CD4-positive, CD25-positive, alpha-beta regulatory T cell (primary cell): ENCODE data around the gene MRGPRX2. TPM values are rescaled to one million over a fixed set of nuclear protein-coding genes. Genes with fewer than 3 reads are reported as not detected.

ENCODE experiments used
- ATAC-seq, 2 donors: fragments of 150-1000 bp; cut with Tn5 transposase; one replicate each; pipeline ENCODE4 v1.10.0; 2021; ENCODE audit warnings: low read depth in 2 of 2, moderate number of reproducible peaks in 2 of 2, moderate library complexity in 1 of 2
- DNase-seq, 3 donors: peaks; one replicate each; pipeline versions ENCODE4 v3.0.0 to v3.0.0-alpha.2; 2012 to 2022; ENCODE audit warnings: mixed read lengths in 1 of 3
- H3K27ac ChIP-seq: one replicate; pipeline ENCODE4 v1.7.0; 2013; ENCODE audit warnings: mild to moderate bottlenecking, low read length; ENCODE audit not compliant: insufficient read depth, poor library complexity, severe bottlenecking
- H3K27me3 ChIP-seq: one replicate; pipeline ENCODE4 v1.7.0; 2013; ENCODE audit warnings: low read length; ENCODE audit not compliant: control insufficient read depth, insufficient read depth
- H3K36me3 ChIP-seq: one replicate; pipeline ENCODE4 v1.7.0; 2013; ENCODE audit warnings: mild to moderate bottlenecking, low read length, moderate library complexity; ENCODE audit not compliant: control insufficient read depth, insufficient read depth
- H3K4me1 ChIP-seq: 2 replicates; pipeline ENCODE4 v1.7.0; 2013; ENCODE audit warnings: mild to moderate bottlenecking, low read length; ENCODE audit not compliant: insufficient read depth, control insufficient read depth, poor library complexity, severe bottlenecking
- H3K4me3 ChIP-seq: one replicate; pipeline ENCODE4 v1.7.0; 2013; ENCODE audit warnings: low read depth, mild to moderate bottlenecking, low read length, moderate library complexity
- H3K9me3 ChIP-seq, 2 experiments: 1 replicate in 1 of 2; 2 replicates in 1 of 2; pipeline ENCODE4 v1.7.0; 2013; ENCODE audit warnings: low read length in 2 of 2, mild to moderate bottlenecking in 1 of 2, moderate library complexity in 1 of 2; ENCODE audit not compliant: control insufficient read depth in 2 of 2
- H3K27ac Mint-ChIP-seq, 3 donors: one replicate each; pipeline ENCODE4 v1.8.0; 2020 to 2022; ENCODE audit warnings: mild to moderate bottlenecking in 3 of 3, mixed read lengths in 3 of 3, moderate library complexity in 2 of 3
- H3K27me3 Mint-ChIP-seq: one replicate; pipeline ENCODE4 v1.8.0; 2022; ENCODE audit warnings: mild to moderate bottlenecking, mixed read lengths
- H3K36me3 Mint-ChIP-seq: one replicate; pipeline ENCODE4 v1.8.0; 2020; ENCODE audit warnings: mixed read lengths
- H3K4me1 Mint-ChIP-seq, 4 donors: one replicate each; pipeline ENCODE4 v1.8.0; 2020 to 2022; ENCODE audit warnings: mixed read lengths in 4 of 4, mild to moderate bottlenecking in 1 of 4
- H3K4me3 Mint-ChIP-seq, 4 donors: one replicate each; pipeline ENCODE4 v1.8.0; 2020 to 2022; ENCODE audit warnings: mild to moderate bottlenecking in 4 of 4, mixed read lengths in 4 of 4, moderate library complexity in 3 of 4
- H3K9me3 Mint-ChIP-seq, 7 donors: one replicate each; pipeline ENCODE4 v1.8.0; 2020 to 2022; ENCODE audit warnings: mixed read lengths in 7 of 7, mild to moderate bottlenecking in 3 of 7, moderate library complexity in 2 of 7
- polyA plus RNA-seq, 4 donors: library from polyadenylated mRNA; unstranded; fragments of 300-500 nt; fragmentation: Illumina TruSeq; gene quantifications; one replicate each; pipeline ENCODE4 v1.2.3, GENCODE V29; 2021
- total RNA-seq: library from RNA; stranded (reverse); gene quantifications from one replicate; pipeline ENCODE4 v1.2.3, GENCODE V29; 2022

The MRGPRX2 gene
- total and polyA plus RNA-seq, 5 donors from 2014 or later, result not detected

DNA sequence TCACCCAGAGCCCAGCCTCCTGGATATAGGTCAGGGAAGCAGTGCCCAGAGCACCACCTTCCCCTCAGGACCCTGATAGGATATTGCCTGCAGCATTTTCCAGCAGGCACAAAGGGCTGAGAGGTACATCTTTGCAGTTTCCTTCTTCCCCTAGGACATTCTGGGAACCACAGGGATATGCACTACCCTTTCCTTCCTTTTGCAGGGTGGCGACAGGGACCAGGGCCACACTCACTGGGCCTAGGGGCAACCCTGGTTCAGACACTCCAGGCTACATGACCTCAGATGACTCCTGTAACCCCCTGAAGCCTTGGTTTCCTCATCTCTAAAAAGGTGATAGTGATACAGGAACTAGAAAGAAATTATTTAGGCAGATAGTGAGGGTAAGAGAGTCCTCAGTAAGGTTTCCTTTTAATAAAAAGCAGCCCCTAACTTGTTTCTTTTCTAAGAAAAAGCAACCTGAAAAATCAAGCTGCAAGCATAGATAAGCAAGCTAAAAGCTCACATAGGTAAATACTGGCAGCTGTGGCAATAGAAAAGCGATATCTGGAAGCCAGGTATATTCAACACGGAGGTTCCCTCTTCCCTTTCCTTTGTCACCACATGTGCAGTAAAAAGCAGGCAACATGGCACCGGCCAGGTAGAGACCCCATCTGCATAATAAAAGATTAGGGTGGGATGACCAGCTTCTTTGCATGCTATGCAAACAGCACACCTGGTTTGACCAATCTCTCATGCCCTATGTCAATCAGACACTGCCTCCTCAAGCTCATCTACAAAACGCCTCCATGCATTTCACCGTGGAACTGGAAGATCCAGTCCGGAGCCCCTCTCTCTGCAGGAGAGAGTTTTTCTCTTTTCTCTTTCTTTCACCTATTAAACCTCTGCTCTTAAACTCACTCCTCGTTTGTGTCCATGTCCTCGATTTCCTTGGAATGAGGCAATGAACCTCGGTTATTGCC lies 13.2 kb upstream of the MRGPRX2 start:
- Histone ChIP-seq H3K4me3 (no peak overlapping the region), H3K27ac (no peak overlapping the region), H3K9me3 (peaks cover 0 to 7% of the 10 kb centered on the region in 2 experiments), H3K4me1 (no peaks in the 10 kb centered on the region), H3K27me3 (peaks cover 6% of the 10 kb centered on the region), H3K36me3 (no peaks in the 10 kb centered on the region)
- Mint-ChIP-seq H3K4me1 (peaks cover 0 to 6% (median 4%) of the 10 kb centered on the region in 4 donors), H3K36me3 (no peaks in the 10 kb centered on the region), H3K27me3 (peaks cover 20% of the 10 kb centered on the region), H3K27ac (no peak overlapping the region), H3K4me3 (no peak overlapping the region), H3K9me3 (peaks cover 0 to 11% (median 4%) of the 10 kb centered on the region in 7 donors)
- ATAC-seq (no peak), DNase-seq (no peak)

DNA sequence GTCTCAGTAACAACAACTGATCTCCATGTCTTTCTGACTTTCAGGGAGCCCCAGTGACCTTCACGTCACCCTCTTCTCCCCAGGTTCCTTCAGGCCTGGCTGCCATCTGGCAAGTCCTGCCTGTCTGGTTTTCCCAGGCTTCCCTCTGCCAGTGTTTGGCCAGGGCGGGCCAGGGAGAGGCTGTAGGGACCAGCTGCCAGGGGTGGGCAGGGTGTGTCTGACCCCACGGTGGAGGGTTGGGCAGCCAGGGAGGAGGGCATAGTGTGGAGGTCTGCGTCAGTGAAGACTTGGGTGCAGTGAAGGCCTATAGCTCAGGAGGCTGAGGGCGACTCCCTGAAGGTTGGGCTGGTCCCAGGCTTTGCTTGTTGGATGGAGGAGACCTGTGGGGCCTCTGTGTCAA lies 11.9 kb upstream of the MRGPRX2 start:
- DNase-seq (no peak), ATAC-seq (no peak)
- Histone ChIP-seq H3K9me3 (peaks cover 0 to 10% of the 10 kb centered on the region in 2 experiments), H3K36me3 (no peaks in the 10 kb centered on the region), H3K4me1 (no peaks in the 10 kb centered on the region), H3K27me3 (peaks cover 6% of the 10 kb centered on the region), H3K4me3 (no peak overlapping the region), H3K27ac (no peak overlapping the region)
- no peaks in the 10 kb centered on the region for H3K36me3 Mint-ChIP-seq
- no peak overlapping the region for H3K27ac Mint-ChIP-seq
- peaks cover 29% of the 10 kb centered on the region for H3K27me3 Mint-ChIP-seq
- H3K9me3 Mint-ChIP-seq, result peaks cover 0 to 15% (median 11%) of the 10 kb centered on the region in 7 donors
- no peak overlapping the region for H3K4me3 Mint-ChIP-seq
- H3K4me1 Mint-ChIP-seq, result peaks cover 0 to 6% (median 4%) of the 10 kb centered on the region in 4 donors

DNA sequence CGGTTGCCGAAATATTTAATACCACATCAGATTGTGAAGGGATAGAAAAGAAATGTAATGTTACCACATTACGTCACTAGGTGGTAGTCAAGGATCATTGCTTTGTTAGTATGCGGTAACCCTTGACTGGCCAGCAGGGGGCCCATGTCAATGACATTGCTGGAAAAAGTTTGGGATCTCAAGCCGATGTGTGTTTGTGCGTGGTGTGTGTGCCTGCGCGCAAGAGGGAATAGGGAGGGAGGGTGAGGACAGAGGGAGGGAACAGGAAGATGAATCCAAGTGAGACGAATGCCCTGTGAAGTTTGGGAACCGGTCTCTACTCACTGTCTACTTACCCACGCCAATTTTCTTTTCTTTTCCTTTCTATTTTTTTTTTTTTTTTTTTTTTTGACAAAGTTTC lies 10.7 kb upstream of the MRGPRX2 start:
- DNase-seq (peak; percentile 11 to 77 (median 48)), ATAC-seq (peak; percentile 60 to 71)
- peaks cover 24% of the 10 kb centered on the region for H3K27me3 Mint-ChIP-seq
- Histone ChIP-seq H3K27ac (no peak overlapping the region), H3K36me3 (no peaks in the 10 kb centered on the region), H3K4me1 (no peaks in the 10 kb centered on the region), H3K4me3 (no peak overlapping the region), H3K9me3 (peaks cover 0 to 10% of the 10 kb centered on the region in 2 experiments), H3K27me3 (peaks cover 6% of the 10 kb centered on the region)
- peaks cover 0 to 15% (median 11%) of the 10 kb centered on the region in 7 donors for H3K9me3 Mint-ChIP-seq
- no peak overlapping the region for H3K27ac Mint-ChIP-seq
- H3K4me3 Mint-ChIP-seq, result peak overlapping the region in 1 of 4 donors; percentile 51
- H3K36me3 Mint-ChIP-seq, result no peaks in the 10 kb centered on the region
- H3K4me1 Mint-ChIP-seq, result peaks cover 0 to 6% (median 2%) of the 10 kb centered on the region in 4 donors

DNA sequence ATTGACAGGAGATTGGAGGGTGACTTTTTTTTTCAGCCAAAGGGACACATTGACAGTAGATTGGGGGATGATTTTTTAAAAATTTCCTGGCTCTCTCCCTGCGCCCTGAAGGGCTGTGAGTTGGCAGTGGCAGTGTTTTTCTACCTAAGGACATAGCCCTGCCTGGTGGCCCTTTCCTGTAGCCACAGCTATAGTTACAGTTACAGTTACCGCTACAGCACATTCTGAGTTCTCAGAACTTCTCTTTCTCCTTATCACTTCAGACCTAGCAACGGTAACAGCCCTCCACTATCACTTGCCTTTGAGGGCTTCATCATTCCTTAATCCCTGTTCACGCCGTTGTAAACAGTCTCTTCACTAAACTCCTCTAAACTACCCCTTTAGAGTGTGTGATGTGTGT lies 684 bp downstream of the MRGPRX2 start:
- Histone ChIP-seq H3K27me3 (no peaks in the 10 kb centered on the region), H3K36me3 (no peaks in the 10 kb centered on the region), H3K9me3 (no peaks in the 10 kb centered on the region), H3K4me1 (no peaks in the 10 kb centered on the region), H3K27ac (no peak overlapping the region), H3K4me3 (no peak overlapping the region)
- no peak for ATAC-seq
- peaks cover 0 to 10% (median 3%) of the 10 kb centered on the region in 4 donors for H3K4me1 Mint-ChIP-seq
- no peak overlapping the region for H3K27ac Mint-ChIP-seq
- DNase-seq, result no peak
- no peaks in the 10 kb centered on the region for H3K36me3 Mint-ChIP-seq
- H3K9me3 Mint-ChIP-seq, result peaks cover 0 to 2% (median 0%) of the 10 kb centered on the region in 7 donors
- H3K4me3 Mint-ChIP-seq, result no peak overlapping the region
- peaks cover 21% of the 10 kb centered on the region for H3K27me3 Mint-ChIP-seq

DNA sequence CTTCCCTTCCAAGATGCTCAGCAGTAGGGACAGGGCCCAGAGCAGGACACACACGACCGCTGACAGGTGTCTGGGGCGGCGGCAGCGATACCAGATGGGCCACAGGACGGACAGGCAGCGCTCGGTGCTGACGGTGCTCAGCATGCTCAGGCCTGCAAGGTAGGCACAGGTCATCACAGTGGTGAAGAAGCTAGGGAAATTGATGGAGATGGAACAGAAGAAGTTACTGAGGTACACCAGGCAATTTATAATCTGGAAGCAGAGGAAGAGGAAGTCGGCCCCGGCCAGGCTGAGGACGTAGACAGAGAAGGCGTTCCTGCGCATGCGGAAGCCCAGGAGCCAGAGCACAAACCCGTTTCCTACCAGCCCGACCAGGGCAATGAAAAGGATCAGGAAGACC lies 4.6 kb downstream of the MRGPRX2 start:
- Mint-ChIP-seq H3K4me1 (peaks cover 0 to 5% (median 2%) of the 10 kb centered on the region in 4 donors), H3K27ac (peak overlapping the region in 1 of 3 donors; percentile 84), H3K36me3 (no peaks in the 10 kb centered on the region), H3K4me3 (no peak overlapping the region), H3K9me3 (peaks cover 0 to 5% (median 3%) of the 10 kb centered on the region in 7 donors), H3K27me3 (peaks cover 21% of the 10 kb centered on the region)
- H3K27ac ChIP-seq, result no peak overlapping the region
- H3K4me3 ChIP-seq, result no peak overlapping the region
- no peak for ATAC-seq
- no peaks in the 10 kb centered on the region for H3K9me3 ChIP-seq
- H3K36me3 ChIP-seq, result no peaks in the 10 kb centered on the region
- no peak for DNase-seq
- no peaks in the 10 kb centered on the region for H3K4me1 ChIP-seq
- no peaks in the 10 kb centered on the region for H3K27me3 ChIP-seq

DNA sequence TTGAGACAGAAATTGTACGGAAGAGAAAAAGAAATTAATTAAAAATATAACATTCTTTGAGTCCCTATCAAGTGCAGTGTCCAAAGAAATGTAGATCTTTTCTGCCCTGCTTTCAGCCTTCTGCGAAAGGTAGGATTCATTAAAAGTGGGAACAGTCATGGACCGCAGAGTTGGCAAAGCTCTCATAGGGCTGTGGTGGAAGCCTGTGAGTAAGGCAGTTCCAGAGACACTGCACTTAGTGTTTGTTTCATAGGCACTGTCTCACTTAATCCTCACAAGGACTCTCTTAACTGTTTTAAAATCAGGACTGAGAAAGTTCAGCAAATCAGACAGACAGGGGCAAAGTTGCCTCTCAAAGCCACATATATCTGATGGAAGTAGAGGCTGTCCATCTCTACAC lies 5.5 kb downstream of the MRGPRX2 start:
- Mint-ChIP-seq H3K27ac (no peak overlapping the region), H3K27me3 (peaks cover 21% of the 10 kb centered on the region), H3K4me1 (peaks cover 0 to 2% (median 0%) of the 10 kb centered on the region in 4 donors), H3K9me3 (peaks cover 0 to 12% (median 4%) of the 10 kb centered on the region in 7 donors), H3K36me3 (no peaks in the 10 kb centered on the region), H3K4me3 (no peak overlapping the region)
- Histone ChIP-seq H3K27ac (no peak overlapping the region), H3K9me3 (peaks cover 0 to 3% of the 10 kb centered on the region in 2 experiments), H3K27me3 (no peaks in the 10 kb centered on the region), H3K36me3 (no peaks in the 10 kb centered on the region), H3K4me3 (no peak overlapping the region), H3K4me1 (no peaks in the 10 kb centered on the region)
- DNase-seq, result no peak
- ATAC-seq, result no peak

DNA sequence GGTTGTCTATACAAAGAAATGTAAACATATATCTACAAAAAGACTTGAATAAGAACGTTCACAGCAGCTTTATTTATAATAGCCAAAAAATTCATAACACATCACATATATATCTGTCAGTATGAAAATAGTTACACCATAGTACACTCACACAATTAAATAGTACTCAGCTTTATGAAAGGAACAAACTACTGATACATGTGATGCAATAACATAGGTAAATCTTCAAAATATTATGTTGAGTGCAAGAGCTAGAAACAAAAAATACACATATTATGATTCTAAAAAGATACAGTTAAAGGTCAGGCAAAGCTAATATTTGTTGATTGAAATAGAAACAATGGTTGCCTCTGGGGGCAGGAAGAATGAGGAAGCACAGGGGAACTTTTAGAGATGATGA lies 6.6 kb downstream of the MRGPRX2 start:
- no peaks in the 10 kb centered on the region for H3K27me3 ChIP-seq
- no peaks in the 10 kb centered on the region for H3K36me3 Mint-ChIP-seq
- H3K4me1 Mint-ChIP-seq, result no peaks in the 10 kb centered on the region
- H3K27ac ChIP-seq, result no peak overlapping the region
- H3K27me3 Mint-ChIP-seq, result peaks cover 15% of the 10 kb centered on the region
- no peak overlapping the region for H3K4me3 Mint-ChIP-seq
- H3K36me3 ChIP-seq, result no peaks in the 10 kb centered on the region
- no peak overlapping the region for H3K27ac Mint-ChIP-seq
- H3K4me3 ChIP-seq, result no peak overlapping the region
- H3K9me3 Mint-ChIP-seq, result peaks cover 0 to 16% (median 4%) of the 10 kb centered on the region in 7 donors
- peaks cover 0 to 3% of the 10 kb centered on the region in 2 experiments for H3K9me3 ChIP-seq
- ATAC-seq (no peak), DNase-seq (no peak)
- H3K4me1 ChIP-seq, result no peaks in the 10 kb centered on the region
